NCI-H226 (cell line): ENCODE measurements around the gene IPO13.

ENCODE experiments used
- DNase-seq: peaks from one replicate; pipeline ENCODE4 v3.0.0-alpha.2; 2015

Gene IPO13, protein sequence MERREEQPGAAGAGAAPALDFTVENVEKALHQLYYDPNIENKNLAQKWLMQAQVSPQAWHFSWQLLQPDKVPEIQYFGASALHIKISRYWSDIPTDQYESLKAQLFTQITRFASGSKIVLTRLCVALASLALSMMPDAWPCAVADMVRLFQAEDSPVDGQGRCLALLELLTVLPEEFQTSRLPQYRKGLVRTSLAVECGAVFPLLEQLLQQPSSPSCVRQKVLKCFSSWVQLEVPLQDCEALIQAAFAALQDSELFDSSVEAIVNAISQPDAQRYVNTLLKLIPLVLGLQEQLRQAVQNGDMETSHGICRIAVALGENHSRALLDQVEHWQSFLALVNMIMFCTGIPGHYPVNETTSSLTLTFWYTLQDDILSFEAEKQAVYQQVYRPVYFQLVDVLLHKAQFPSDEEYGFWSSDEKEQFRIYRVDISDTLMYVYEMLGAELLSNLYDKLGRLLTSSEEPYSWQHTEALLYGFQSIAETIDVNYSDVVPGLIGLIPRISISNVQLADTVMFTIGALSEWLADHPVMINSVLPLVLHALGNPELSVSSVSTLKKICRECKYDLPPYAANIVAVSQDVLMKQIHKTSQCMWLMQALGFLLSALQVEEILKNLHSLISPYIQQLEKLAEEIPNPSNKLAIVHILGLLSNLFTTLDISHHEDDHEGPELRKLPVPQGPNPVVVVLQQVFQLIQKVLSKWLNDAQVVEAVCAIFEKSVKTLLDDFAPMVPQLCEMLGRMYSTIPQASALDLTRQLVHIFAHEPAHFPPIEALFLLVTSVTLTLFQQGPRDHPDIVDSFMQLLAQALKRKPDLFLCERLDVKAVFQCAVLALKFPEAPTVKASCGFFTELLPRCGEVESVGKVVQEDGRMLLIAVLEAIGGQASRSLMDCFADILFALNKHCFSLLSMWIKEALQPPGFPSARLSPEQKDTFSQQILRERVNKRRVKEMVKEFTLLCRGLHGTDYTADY

DNA sequence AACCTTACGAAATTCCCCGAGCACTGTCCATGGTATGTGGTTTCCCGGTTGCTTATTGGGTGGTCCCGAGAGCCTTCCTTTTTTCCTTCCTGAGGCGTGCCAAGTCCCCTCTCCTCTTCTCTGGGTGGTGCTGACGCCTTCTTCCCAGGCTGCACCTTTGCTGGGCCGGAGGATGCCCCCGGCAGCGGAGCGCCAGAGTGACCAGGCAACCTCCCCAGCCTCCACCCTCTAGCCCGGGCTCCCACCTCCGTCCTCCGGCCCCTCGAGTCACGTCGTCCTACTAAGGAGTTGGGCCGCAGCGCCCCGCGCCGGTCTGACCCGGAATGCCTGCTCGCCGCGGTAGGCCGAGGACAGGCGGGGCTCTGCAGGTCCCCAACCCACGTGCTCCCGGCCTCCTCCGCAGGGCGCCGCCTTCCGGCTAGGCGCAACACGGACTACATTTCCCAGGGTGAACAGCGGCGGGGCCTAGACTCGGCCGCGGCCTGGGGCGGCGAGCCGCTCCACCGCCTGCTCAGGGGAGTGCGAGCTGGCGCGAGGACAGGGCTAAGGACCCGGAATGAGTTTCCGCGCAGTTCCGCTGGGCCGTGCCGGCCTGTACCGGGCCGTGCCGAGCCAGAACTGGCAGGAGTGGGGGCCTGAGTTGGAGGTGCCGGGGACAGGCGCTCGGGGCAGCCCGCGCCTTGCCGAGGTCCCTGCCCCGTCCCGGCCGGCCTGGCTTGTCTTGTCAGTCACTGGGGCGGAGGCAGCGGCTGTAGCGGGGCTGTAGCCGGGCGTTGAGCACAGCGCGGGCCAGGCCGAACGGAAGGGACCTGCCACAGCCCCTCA, at the start of gene IPO13:
Gene IPO13 (plus strand): TSS at position 715 of the 825 bp plus-strand sequence. CDS start 651 bp downstream, outside the sequence.
- DNase-seq = peak; percentile 92

GRCh38 chr1:43898981-43899380, 47.8 kb upstream of the IPO13 start:
- no peak for DNase-seq

DNA sequence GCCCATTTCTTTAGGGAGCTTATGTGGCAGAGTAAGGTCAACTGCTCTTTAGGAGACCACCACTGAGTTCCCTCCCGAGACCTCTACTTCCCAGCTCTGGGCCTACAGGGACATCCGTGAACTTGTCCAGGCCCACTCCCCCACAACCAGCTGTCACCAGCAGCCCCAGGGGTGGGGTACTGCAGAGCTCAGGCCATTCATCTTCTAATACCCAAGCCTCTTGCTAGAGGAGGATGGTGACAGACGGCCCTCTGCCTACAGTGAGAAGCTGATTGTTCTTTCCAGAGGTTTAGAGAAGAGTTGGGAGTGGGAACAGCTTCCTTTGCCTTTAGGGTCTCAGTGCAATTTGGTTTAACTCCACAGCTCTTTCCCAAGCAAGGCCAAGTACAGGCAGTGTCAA, 46.4 kb upstream of the IPO13 start:
- DNase-seq = no peak

DNA sequence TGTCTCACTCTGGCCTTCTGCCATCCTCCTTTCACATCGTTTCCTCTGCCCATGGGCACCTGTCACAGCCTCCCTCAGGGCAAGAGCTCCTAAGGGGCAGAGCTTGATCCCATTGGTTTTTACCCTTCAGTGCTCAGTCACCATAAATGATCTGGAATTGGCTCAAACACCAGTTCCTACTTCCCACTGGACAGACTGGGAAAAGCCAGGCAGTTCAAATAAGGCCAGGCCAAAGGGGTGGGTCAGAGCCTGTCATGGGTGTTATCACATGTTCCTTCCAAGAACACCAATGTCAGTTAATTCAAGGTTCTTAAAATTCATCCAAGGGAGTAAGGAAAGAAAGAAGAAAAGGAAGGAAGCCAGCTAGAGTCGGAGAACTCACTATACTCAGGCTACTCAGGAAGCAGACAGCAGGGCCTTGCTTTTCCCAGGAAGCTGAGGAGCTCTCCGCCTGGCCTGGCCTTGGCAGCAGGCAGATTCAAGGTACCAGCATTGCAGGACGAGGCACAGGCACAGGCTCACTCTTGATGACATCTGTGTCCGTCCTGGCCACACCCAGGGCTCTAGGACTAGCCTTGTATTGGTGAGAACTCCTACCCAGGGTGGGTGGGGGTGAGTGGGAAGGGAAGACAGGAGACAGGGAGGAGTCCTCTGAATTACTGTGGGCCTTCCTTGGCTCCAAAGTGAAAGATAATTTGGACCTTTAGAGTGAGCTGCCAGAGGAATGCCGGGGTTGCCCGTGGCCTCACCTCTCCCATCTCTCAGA, 45.4 kb upstream of the IPO13 start:
- no peak for DNase-seq

DNA sequence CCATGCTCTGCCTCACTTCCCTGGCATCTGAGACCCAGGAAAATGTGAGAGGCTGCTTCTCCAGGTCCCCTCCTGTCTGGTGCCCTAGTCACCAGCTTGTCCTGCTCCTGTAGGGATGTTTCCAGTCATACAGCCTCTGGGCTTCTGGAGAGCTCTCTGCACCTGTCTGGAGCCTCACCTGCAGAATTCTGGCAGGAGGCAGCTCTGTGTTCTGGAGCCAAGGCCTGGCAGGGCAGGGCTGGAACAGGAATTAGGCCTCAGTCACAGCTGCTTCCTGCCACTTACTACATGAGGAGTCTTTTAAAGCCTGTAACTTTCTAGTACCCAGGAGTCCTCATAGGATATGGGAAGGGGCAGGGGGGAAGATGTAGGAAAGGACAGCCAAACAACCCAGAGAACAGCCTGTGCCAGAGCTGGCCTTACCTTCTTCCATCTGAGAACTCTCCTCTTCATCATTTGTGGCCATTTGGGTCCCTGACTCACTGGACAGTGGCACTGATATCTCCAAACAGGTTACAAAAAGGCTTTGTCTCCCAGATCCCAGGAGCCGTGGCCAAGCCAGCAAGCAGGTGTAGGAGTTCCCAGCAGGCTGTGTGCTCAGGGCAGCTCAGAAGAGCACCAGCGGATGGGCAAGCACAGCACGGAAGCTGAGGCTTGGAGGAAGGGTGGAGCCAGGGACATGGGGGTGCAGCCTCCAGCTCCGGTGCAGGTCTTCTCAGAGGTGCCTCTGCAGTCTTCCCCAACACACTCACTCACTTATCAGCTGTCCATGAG, 44.5 kb upstream of the IPO13 start:
- no peak for DNase-seq

- DNase-seq = no peak
Measured at GRCh38 chr1:43904660-43905551, 41.8 kb upstream of the IPO13 start.

GRCh38 chr1:43908226-43908625, 38.5 kb upstream of the IPO13 start:
- no peak for DNase-seq

- DNase-seq = no peak
Measured at GRCh38 chr1:43908858-43909257, 37.9 kb upstream of the IPO13 start.

DNA sequence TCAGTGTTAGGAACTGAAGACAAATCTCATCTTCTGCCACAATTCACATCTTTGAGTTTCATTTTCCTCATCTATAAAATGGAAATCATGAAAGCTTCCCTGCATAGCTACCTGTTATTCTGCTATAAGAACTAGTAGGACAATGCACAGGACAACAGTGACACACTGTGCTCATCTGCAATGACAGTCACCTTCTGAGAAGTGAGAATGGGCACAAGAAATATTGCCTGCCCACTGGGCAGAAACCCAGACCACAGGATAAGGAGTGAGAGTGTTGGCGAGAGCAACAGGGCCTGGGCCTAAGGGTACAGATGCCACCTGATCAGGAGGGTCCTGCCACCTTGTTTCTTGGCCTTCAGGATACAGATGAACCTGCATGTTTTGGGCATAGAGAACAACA, 36.4 kb upstream of the IPO13 start:
- no peak for DNase-seq

DNA sequence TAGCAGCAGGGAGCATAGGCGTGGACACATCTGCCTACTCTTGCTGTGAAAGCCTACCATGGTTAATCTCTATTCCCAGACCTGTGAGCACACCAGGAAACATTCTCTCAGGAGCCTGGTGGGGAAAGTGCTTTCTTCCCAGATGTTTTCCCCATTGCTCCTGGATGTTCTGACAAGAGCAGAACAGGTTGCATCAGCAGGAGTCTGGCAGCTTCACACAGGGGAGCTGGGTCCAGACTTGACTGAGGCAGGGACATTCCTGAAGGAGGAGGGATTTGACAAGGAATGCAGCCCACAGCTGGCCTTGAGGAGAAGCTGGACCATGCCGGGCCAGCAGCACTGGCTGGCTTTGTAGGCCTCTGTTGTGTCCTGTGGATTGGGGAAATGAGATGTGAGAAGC, 34.1 kb upstream of the IPO13 start:
- no peak for DNase-seq

DNA sequence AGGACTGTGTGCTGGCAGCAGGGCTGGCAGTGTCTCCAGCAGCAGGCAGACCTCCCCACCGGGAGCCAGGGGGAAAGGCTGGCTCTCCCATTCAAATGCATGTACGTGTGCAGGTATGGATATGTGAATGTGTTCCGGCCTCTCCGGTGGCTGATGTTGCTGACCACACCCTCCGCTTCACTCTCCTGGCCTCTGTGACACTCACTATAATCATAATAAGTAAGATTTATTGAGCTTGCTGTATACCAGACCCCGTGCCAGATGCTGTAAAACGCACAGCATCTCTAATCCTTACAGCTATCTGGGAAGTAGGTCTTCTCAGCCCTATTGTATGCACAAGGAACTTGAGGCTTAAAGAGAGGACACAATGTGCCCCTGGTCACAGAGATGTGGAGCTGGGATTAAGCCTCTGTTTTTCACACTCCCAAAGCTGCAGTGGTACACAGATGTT, 33.7 kb upstream of the IPO13 start:
- no peak for DNase-seq

- DNase-seq = no peak
Measured at GRCh38 chr1:43913666-43914360, 32.9 kb upstream of the IPO13 start.

DNA sequence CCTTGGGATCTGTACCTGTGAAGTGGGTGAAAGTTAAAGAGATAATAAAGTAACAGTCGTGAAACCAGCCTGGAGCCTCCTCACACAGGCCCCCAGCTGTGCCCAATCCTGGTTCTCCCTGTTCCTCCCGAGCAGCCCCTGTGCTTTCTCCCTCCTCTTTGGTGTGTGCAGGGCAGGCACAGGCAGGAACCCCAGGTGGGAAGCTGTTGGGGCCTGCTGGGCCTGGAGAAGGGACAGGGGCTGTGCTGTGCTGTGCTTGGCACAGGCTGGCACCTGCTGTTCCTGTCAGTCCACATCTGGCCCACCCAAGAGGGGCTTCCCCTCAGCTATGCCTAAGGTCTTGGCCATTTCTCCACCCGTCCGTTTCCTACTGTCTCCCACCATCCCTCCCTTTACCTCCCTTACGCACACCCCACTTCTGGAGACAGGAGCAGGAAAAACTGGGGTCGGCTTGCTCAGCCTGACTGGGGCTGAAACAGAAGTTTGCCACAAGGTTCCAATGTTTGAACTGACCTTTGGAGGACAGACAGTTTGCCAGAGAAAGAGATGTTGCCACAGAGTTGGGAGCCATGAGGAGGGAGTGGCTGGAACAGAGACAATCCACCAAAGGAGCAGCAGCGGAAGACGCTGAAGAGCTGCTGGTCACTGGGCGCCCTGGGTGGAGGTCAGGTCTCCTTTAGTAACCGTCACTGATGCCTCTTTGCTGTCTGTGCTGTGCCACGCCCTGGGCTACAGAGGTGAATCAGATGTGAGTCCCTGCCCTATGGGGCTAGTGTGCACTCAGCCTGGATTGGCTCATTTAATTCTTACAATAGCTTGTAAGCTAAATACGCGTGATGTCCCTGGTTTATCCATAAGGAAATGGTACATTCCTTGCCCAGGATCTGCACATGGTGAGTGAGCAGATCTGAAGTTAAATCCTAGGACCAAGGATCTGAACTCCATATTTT, 31.9 kb upstream of the IPO13 start:
- no peak for DNase-seq

DNA sequence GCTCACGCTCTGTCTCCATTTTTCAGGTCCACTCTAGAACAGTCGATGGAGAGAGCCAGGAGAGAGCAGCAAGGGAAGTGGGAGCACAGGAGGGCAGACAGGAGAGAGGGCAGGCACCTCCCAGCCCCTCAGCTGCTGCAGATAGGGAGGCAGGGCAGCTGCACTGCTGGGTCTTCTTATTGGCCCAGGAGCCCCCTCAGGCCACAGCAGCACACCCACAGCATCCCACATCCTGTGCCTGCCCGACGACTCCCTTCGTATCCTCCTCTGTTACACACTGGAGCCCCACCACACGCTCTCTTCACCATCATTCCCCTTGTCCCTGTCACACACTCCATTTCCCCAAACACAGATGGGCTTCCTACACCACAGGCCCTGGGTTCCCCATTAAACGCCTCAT, 26.8 kb upstream of the IPO13 start:
- DNase-seq = peak; percentile 16

GRCh38 chr1:43921022-43921421, 25.7 kb upstream of the IPO13 start:
- DNase-seq = no peak

- DNase-seq = peak; percentile 50
Measured at GRCh38 chr1:43924516-43924915, 22.2 kb upstream of the IPO13 start.

DNA sequence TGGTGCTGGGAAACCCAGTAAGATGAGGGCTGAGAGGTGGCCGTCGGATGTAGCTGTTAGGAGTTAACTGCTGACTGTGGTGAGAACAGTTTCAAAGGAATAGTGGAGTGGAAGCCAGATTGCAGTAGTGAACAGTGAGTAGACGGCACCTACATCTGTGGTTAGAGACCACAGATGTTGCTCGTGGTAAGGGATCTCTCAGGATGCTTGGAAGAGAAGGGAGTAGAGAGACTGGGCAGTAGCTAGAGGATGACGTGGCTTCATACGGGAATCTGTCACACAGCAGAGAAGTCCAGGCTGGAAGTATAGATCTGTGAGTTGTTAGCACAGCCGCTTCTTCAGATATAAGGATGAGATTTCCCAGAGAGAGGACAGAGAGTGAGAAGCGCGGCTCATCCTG, 20.9 kb upstream of the IPO13 start:
- no peak for DNase-seq
